NCI-H146 (cell line): ENCODE results near the gene NHLRC1.

Experiments
- DNase-seq: peaks from one replicate; lab custom pipeline; 2025; lab: John Stamatoyannopoulos, UW

The NHLRC1 gene

GRCh38 chr6:18139935-18140621 is 17.6 kb upstream of the NHLRC1 start:
- DNase-seq, result no peak

GRCh38 chr6:18138906-18139305 is 16.4 kb upstream of the NHLRC1 start:
- DNase-seq, result no peak

GRCh38 chr6:18136260-18136659 is 13.8 kb upstream of the NHLRC1 start:
- DNase-seq, result no peak

GRCh38 chr6:18135171-18135570 is 12.7 kb upstream of the NHLRC1 start:
- DNase-seq, result no peak

- no peak for DNase-seq
Measured at GRCh38 chr6:18132346-18132745, 9.9 kb upstream of the NHLRC1 start.

- DNase-seq, result no peak
Measured at GRCh38 chr6:18126121-18126520, 3.6 kb upstream of the NHLRC1 start.

GRCh38 chr6:18121580-18122127 is 823 bp downstream of the NHLRC1 start:
- DNase-seq, result no peak

GRCh38 chr6:18119236-18119635 is 3.2 kb downstream of the NHLRC1 start:
- DNase-seq, result no peak

- DNase-seq, result no peak
Measured at GRCh38 chr6:18118330-18118729, 4.1 kb downstream of the NHLRC1 start.

GRCh38 chr6:18117136-18117535 is 5.3 kb downstream of the NHLRC1 start:
- no peak for DNase-seq

GRCh38 chr6:18115356-18115755 is 7.1 kb downstream of the NHLRC1 start:
- no peak for DNase-seq

- DNase-seq, result no peak
Measured at GRCh38 chr6:18110162-18110561, 12.3 kb downstream of the NHLRC1 start.

GRCh38 chr6:18107061-18107460 is 15.4 kb downstream of the NHLRC1 start:
- DNase-seq, result no peak

GRCh38 chr6:18102783-18103509 is 19.5 kb downstream of the NHLRC1 start:
- no peak for DNase-seq

GRCh38 chr6:18101873-18102272 is 20.6 kb downstream of the NHLRC1 start:
- no peak for DNase-seq

- no peak for DNase-seq
Measured at GRCh38 chr6:18101271-18101670, 21.2 kb downstream of the NHLRC1 start.

- DNase-seq, result no peak
Measured at GRCh38 chr6:18100296-18100695, 22.2 kb downstream of the NHLRC1 start.

- no peak for DNase-seq
Measured at GRCh38 chr6:18099511-18099910, 23.0 kb downstream of the NHLRC1 start.

GRCh38 chr6:18096423-18096822 is 26.1 kb downstream of the NHLRC1 start:
- no peak for DNase-seq

- no peak for DNase-seq
Measured at GRCh38 chr6:18091382-18091781, 31.1 kb downstream of the NHLRC1 start.

GRCh38 chr6:18090349-18090786 is 32.1 kb downstream of the NHLRC1 start:
- no peak for DNase-seq

- no peak for DNase-seq
Measured at GRCh38 chr6:18088419-18089296, 33.8 kb downstream of the NHLRC1 start.
